Lower leg skin (tissue), 3 donors: ENCODE results near the gene HMGN3.

Experiments
- POLR2A ChIP-seq, 2 donors: fragments of 450-650 bp; IDR thresholded peaks; one replicate each; pipeline ENCODE4 v1.6.1; 2016 to 2017; ENCODE audit warnings: antibody characterized with exemption in 2 of 2, mild to moderate bottlenecking in 1 of 2, moderate library complexity in 1 of 2
- TF ChIP-seq, protein P1 (sequence below), 3 donors: fragments of 450-650 bp; IDR thresholded peaks; one replicate each; pipeline ENCODE4 v1.5.1; 2016; ENCODE audit warnings: antibody characterized with exemption in 3 of 3, mild to moderate bottlenecking in 3 of 3, moderate library complexity in 2 of 3

DNA sequence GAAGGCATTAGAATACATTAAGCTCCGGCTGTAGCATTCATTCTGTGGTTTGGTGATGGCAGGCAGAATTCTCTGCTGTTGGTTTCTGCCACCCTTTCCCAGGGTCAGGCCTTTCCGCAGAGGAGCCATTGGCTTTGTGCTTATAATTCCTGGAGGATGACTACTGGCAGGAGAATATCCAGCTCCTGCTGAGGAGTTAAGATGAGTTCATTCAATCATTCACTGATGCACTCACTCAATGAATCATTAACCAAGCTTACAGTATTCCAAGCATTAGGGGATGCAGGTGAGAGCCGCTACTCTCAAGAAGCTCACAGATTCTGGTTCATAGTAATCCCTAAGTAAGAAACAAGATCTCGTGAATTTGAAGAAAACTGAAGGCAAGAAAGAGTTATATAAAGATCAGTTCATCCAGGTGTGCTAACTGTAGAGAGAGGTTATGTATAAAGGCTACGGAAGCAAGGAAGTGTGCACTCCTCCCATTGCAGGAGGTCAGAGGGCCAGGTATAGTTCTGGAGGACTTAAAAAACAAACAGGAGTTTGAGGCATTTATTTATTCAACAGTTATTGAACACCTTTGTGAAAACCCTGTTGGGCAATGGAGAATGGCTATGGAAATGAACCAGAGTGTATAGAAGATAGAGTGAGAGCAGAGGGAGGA is 75.5 kb downstream of the HMGN3 start:
- TF ChIP-seq, protein P1, sequence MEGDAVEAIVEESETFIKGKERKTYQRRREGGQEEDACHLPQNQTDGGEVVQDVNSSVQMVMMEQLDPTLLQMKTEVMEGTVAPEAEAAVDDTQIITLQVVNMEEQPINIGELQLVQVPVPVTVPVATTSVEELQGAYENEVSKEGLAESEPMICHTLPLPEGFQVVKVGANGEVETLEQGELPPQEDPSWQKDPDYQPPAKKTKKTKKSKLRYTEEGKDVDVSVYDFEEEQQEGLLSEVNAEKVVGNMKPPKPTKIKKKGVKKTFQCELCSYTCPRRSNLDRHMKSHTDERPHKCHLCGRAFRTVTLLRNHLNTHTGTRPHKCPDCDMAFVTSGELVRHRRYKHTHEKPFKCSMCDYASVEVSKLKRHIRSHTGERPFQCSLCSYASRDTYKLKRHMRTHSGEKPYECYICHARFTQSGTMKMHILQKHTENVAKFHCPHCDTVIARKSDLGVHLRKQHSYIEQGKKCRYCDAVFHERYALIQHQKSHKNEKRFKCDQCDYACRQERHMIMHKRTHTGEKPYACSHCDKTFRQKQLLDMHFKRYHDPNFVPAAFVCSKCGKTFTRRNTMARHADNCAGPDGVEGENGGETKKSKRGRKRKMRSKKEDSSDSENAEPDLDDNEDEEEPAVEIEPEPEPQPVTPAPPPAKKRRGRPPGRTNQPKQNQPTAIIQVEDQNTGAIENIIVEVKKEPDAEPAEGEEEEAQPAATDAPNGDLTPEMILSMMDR (IDR thresholded peaks at IDR 0.05), result no peak
- TF ChIP-seq POLR2A (IDR thresholded peaks at IDR 0.05), result no peak
